Measurements from ENCODE around the gene PUM1. TPM values are rescaled to one million over a fixed set of nuclear protein-coding genes. Genes with fewer than 3 reads are reported as not detected.

Gene PUM1
- total and polyA plus RNA-seq, 2 donors (not counting 3 experiments of a cell fraction or from before 2014, with no cell fraction given), result 94.7 to 124 TPM

DNA sequence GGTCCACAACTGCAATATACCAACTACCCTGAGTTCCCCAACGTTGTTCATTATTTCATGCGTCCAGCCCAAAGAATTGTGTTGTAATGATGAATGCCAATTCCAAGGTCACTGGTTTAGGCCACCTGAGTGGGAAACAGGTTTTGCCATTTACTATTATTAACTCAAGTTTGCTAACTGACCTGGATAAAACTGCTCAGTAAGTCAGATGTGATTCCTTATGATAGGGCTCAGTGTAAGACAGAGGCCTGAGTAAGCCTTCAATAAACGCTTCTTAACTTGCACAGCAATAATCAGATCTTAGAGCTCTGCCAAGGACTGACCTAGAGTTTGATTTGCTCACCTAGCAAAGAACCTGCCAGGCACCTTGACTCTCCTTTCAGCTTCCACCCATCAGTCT lies 10.0 kb downstream of the PUM1 start:
- ChIA-PET CTCF (no interaction called here), POLR2A (no interaction called here)
- FAIRE-seq, result peak; percentile 15
- BruUV-seq (replicated peaks), result no TSS peak
- Histone ChIP-seq H3K27me3 (ENCODE audit: control insufficient read depth in 2 of 2, insufficient read depth in 2 of 2, low read length in 2 of 2) (no peaks in the 10 kb centered on the region), H3K79me2 (ENCODE audit: control insufficient read depth, insufficient read depth, low read length) (peaks cover 98% of the 10 kb centered on the region), H4K20me1 (replicated peaks; ENCODE audit: control insufficient read depth, extremely low read depth, insufficient read depth, low read length) (peaks cover 16% of the 10 kb centered on the region), H3K9me3 (replicated peaks; ENCODE audit: control insufficient read depth, insufficient read depth, low read length) (no peaks in the 10 kb centered on the region), H3K36me3 (ENCODE audit: control insufficient read depth in 2 of 2, extremely low read depth in 1 of 2, insufficient read depth in 2 of 2, low read length in 2 of 2) (peaks cover 11 to 20% of the 10 kb centered on the region in 2 experiments), H3K9ac (replicated peaks; ENCODE audit: extremely low read depth, insufficient read depth, low read length) (no peak overlapping the region), H3K4me3 (replicated peaks in 1 of 3; ENCODE audit: insufficient read depth in 1 of 3, low read depth in 1 of 3, low read length in 3 of 3) (no peak overlapping the region), H3K27ac (ENCODE audit: insufficient read depth, low read depth, low read length) (no peak overlapping the region), H3K9me1 (replicated peaks; ENCODE audit: control insufficient read depth, extremely low read depth, insufficient read depth, low read length) (no peaks in the 10 kb centered on the region), H2AFZ (ENCODE audit: low read depth, low read length) (no peak overlapping the region), H3K4me1 (ENCODE audit: control insufficient read depth, extremely low read depth, insufficient read depth, low read length) (no peaks in the 10 kb centered on the region), H3K4me2 (ENCODE audit: insufficient read depth, low read length) (no peak overlapping the region)
- intact Hi-C loops (cut with micrococcal nuclease) (loop anchor here (1.0 kb wide), 1 partner anchor 8 kb away; no protein-coding TSS in a partner anchor), dilution Hi-C loops (cut with MboI; ENCODE audit: extremely low pct_ligation_motif_present, low sequenced_read_pairs) (no loop called here)
- DNase-seq (ENCODE audit: low read depth, low spot score), result no peak
- no peak for TF ChIP-seq GATA2 (IDR thresholded peaks at IDR 0.05; ENCODE audit: insufficient read depth, insufficient read length, low read depth, low read length)
- no peak for TF ChIP-seq POLR2AphosphoS5 (IDR thresholded peaks at IDR 0.05; ENCODE audit: insufficient read depth, low read depth, low read length)
- no peak for TF ChIP-seq POLR2A (IDR thresholded peaks at IDR 0.05; ENCODE audit: low read depth, low read length)
- TF ChIP-seq, protein P1, sequence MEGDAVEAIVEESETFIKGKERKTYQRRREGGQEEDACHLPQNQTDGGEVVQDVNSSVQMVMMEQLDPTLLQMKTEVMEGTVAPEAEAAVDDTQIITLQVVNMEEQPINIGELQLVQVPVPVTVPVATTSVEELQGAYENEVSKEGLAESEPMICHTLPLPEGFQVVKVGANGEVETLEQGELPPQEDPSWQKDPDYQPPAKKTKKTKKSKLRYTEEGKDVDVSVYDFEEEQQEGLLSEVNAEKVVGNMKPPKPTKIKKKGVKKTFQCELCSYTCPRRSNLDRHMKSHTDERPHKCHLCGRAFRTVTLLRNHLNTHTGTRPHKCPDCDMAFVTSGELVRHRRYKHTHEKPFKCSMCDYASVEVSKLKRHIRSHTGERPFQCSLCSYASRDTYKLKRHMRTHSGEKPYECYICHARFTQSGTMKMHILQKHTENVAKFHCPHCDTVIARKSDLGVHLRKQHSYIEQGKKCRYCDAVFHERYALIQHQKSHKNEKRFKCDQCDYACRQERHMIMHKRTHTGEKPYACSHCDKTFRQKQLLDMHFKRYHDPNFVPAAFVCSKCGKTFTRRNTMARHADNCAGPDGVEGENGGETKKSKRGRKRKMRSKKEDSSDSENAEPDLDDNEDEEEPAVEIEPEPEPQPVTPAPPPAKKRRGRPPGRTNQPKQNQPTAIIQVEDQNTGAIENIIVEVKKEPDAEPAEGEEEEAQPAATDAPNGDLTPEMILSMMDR (IDR thresholded peaks at IDR 0.05; ENCODE audit: extremely low read depth in 1 of 2, insufficient read depth in 1 of 2, low read depth in 1 of 2, low read length in 2 of 2), result no peak
- TF ChIP-seq, protein P2, sequence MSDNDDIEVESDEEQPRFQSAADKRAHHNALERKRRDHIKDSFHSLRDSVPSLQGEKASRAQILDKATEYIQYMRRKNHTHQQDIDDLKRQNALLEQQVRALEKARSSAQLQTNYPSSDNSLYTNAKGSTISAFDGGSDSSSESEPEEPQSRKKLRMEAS (IDR thresholded peaks at IDR 0.05; ENCODE audit: insufficient read depth, insufficient read length), result no peak
- no peak for TF ChIP-seq MYC (IDR thresholded peaks at IDR 0.05; ENCODE audit: low read depth, low read length)
- no peak for TF ChIP-seq EZH2 (IDR thresholded peaks at IDR 0.05; ENCODE audit: borderline replicate concordance, low read depth, low read length, severe bottlenecking)
- no peak for TF ChIP-seq FOS (IDR thresholded peaks at IDR 0.05; ENCODE audit: borderline replicate concordance, insufficient read depth, low read length)
